Neural crest cell (in vitro differentiated cells): Measurements from ENCODE around the gene ATP9A. TPM values are rescaled to one million over a fixed set of nuclear protein-coding genes. Genes with fewer than 3 reads are reported as not detected.

Source experiments
- DNase-seq: peaks from one replicate; pipeline ENCODE4 v3.0.0; 2021; ENCODE audit warnings: low read depth, mixed read lengths, low spot score
- H3K27ac Mint-ChIP-seq: one replicate; pipeline ENCODE4 v1.8.0; 2021; ENCODE audit warnings: mild to moderate bottlenecking, mixed read lengths; ENCODE audit not compliant: unreplicated experiment
- H3K27me3 Mint-ChIP-seq: 2 replicates; pipeline ENCODE4 v1.8.0; 2021; ENCODE audit warnings: low read depth, mild to moderate bottlenecking, mixed read lengths
- H3K36me3 Mint-ChIP-seq: 2 replicates; pipeline ENCODE4 v1.8.0; 2021; ENCODE audit warnings: low read depth, mild to moderate bottlenecking, mixed read lengths
- H3K4me1 Mint-ChIP-seq: 2 replicates; pipeline ENCODE4 v1.8.0; 2021; ENCODE audit warnings: mixed read lengths
- H3K4me3 Mint-ChIP-seq: one replicate; pipeline ENCODE4 v1.8.0; 2021; ENCODE audit warnings: mild to moderate bottlenecking, mixed read lengths
- H3K9me3 Mint-ChIP-seq: 2 replicates; pipeline ENCODE4 v1.8.0; 2021; ENCODE audit warnings: mixed read lengths
- CTCF ChIP-seq: fragments of 200-600 bp; sonication (generic); conservative IDR thresholded peaks from 2 replicates; pipeline ENCODE4 v1.5.0; 2021; ENCODE audit warnings: antibody characterized with exemption, mild to moderate bottlenecking
- total RNA-seq: library from RNA; stranded (reverse); gene quantifications from 2 replicates; pipeline ENCODE4 v1.2.1, GENCODE V29; 2021

The ATP9A gene
- total RNA-seq, 1 donor from 2014 or later = 39.0 TPM

- Mint-ChIP-seq H3K27ac (peak overlapping the region; percentile 91), H3K4me3 (peak overlapping the region; percentile 10), H3K4me1 (peaks cover 43% of the 10 kb centered on the region), H3K36me3 (peaks cover 2% of the 10 kb centered on the region), H3K27me3 (no peaks in the 10 kb centered on the region), H3K9me3 (no peaks in the 10 kb centered on the region)
- TF ChIP-seq CTCF = no peak
- DNase-seq = no peak
These were observed 57.8 kb downstream of the ATP9A start for GRCh38 chr20:51710361-51710894.

GRCh38 chr20:51705400-51705799 lies 62.8 kb downstream of the ATP9A start:
- Mint-ChIP-seq H3K27me3 (no peaks in the 10 kb centered on the region), H3K4me3 (no peak overlapping the region), H3K9me3 (no peaks in the 10 kb centered on the region), H3K27ac (no peak overlapping the region), H3K4me1 (peaks cover 51% of the 10 kb centered on the region), H3K36me3 (no peaks in the 10 kb centered on the region)
- TF ChIP-seq CTCF = no peak
- no peak for DNase-seq

- DNase-seq = no peak
- Mint-ChIP-seq H3K27me3 (no peaks in the 10 kb centered on the region), H3K4me3 (peak overlapping the region; percentile 34), H3K27ac (peak overlapping the region; percentile 91), H3K9me3 (no peaks in the 10 kb centered on the region), H3K4me1 (peaks cover 50% of the 10 kb centered on the region), H3K36me3 (no peaks in the 10 kb centered on the region)
- TF ChIP-seq CTCF = no peak
These were observed 64.5 kb downstream of the ATP9A start for GRCh38 chr20:51703400-51704287.

GRCh38 chr20:51702556-51702955 lies 65.6 kb downstream of the ATP9A start:
- Mint-ChIP-seq H3K36me3 (no peaks in the 10 kb centered on the region), H3K27ac (peak overlapping the region; percentile 91), H3K4me1 (peaks cover 61% of the 10 kb centered on the region), H3K4me3 (peak overlapping the region; percentile 34), H3K9me3 (no peaks in the 10 kb centered on the region), H3K27me3 (no peaks in the 10 kb centered on the region)
- TF ChIP-seq CTCF = no peak
- DNase-seq = no peak

GRCh38 chr20:51700809-51701285 lies 67.3 kb downstream of the ATP9A start:
- Mint-ChIP-seq H3K4me1 (peaks cover 77% of the 10 kb centered on the region), H3K4me3 (peak overlapping the region; percentile 16), H3K9me3 (no peaks in the 10 kb centered on the region), H3K27ac (no peak overlapping the region), H3K36me3 (no peaks in the 10 kb centered on the region), H3K27me3 (no peaks in the 10 kb centered on the region)
- peak; percentile 74 for TF ChIP-seq CTCF
- DNase-seq = peak; percentile 36
